Measurements from ENCODE around the gene MEAF6. TPM values are rescaled to one million over a fixed set of nuclear protein-coding genes. Genes with fewer than 3 reads are reported as not detected.
"Not testable (repeated sequence)": the region's sequence is repeated elsewhere in the genome, so short reads cannot be mapped to it uniquely, and the experiment has no call there.

The MEAF6 gene
- total RNA-seq, 8 experiments from 2014 or later, result 41.1 to 172 (median 138) TPM

DNA sequence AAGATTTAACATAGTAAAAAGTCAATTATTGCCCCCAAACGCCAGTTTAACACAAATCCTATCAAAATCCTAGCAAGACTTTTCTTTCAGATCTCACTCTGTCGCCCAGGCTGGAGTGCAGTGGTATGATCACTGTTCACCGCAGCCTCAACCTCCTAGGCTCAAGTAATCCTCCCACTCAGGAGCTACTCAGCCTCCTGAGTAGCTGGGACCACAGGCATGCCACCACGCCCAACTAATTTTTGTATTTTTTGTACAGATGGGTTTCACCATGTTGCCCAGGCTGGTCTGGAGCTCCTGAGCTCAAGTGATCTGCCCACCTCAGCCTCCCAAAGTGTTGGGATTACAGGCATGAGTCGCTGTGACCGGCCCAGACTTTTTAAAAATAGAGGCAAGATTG, 34.8 kb upstream of the MEAF6 start:
- no peak overlapping the region for H3K27ac ChIP-seq
- in situ Hi-C loops (cut with MboI; ENCODE audit: low pct_unique_long_range_greater_than_20kb in 2 of 9, low sequenced_read_pairs in 9 of 9, unreplicated experiment in 9 of 9), result no loop called here
- 72 to 100% (median 92%) methylated on average over 1 to 6 of the region's 6 CpGs for WGBS, 10 experiments
- ATAC-seq (replicated peaks in 6 of 8), result no peak
- H3K4me3 ChIP-seq, result no peak overlapping the region
- H3K4me1 ChIP-seq (replicated peaks in 1 of 2), result peaks cover 10 to 11% of the 10 kb centered on the region in 2 donors

DNA sequence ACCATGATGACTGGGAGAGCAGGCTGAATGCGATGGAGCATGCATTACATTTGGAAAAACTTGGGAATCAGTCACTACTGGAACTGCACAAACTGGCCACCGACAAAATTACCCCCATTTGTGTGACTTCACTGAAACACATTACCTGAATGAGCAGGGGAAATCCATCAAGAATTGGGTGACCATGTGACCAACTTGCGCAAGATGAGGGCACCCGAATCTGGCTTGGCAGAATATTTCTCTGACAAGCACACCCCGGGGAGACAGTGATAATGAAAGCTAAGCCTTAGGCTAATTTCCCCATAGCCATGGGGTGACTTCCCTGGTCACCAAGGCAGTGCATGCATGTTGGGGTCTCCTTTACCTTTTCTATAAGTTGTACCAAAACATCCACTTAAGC, 30.5 kb upstream of the MEAF6 start:
- no peak overlapping the region for H3K4me3 ChIP-seq
- ATAC-seq (replicated peaks in 6 of 8), result no peak
- H3K27ac ChIP-seq, result no peak overlapping the region
- WGBS, 10 experiments, result 60 to 100% (median 80%) methylated on average over 1 to 5 of the region's 5 CpGs; no CpG with 5 or more reads in 1 of the 10 experiments
- in situ Hi-C loops (cut with MboI; ENCODE audit: low pct_unique_long_range_greater_than_20kb in 2 of 9, low sequenced_read_pairs in 9 of 9, unreplicated experiment in 9 of 9), result no loop called here
- no peaks in the 10 kb centered on the region for H3K4me1 ChIP-seq (replicated peaks in 1 of 2)

DNA sequence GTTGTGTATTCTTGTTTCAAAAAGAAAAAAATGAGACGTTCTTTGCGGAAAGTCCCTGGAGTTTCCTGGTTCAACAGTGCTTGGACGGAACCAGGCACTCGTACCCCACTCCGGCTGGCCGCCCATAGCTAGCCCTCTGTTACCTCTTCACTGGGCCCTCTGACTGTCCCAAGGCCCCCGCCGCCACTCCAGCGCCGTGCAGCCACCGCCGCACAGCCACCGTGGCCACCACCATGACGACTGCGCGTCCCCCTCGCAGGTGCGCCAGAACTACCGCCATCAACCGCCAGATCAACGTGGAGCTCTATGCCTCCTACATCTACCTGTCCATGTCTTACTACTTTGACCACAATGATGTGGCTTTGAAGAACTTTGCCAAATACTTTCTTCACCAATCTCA, 30.0 kb upstream of the MEAF6 start:
- Histone ChIP-seq H3K4me3 (no peak overlapping the region), H3K27ac (no peak overlapping the region), H3K4me1 (replicated peaks in 1 of 2) (no peaks in the 10 kb centered on the region)
- ATAC-seq (replicated peaks in 6 of 8), result peak in 2 of 8 experiments; percentile 31 to 32
- in situ Hi-C loops (cut with MboI; ENCODE audit: low pct_unique_long_range_greater_than_20kb in 2 of 9, low sequenced_read_pairs in 9 of 9, unreplicated experiment in 9 of 9), result no loop called here
- WGBS, 10 experiments, result 80 to 97% (median 96%) methylated on average over 1 to 21 of the region's 21 CpGs; no CpG with 5 or more reads in 1 of the 10 experiments

DNA sequence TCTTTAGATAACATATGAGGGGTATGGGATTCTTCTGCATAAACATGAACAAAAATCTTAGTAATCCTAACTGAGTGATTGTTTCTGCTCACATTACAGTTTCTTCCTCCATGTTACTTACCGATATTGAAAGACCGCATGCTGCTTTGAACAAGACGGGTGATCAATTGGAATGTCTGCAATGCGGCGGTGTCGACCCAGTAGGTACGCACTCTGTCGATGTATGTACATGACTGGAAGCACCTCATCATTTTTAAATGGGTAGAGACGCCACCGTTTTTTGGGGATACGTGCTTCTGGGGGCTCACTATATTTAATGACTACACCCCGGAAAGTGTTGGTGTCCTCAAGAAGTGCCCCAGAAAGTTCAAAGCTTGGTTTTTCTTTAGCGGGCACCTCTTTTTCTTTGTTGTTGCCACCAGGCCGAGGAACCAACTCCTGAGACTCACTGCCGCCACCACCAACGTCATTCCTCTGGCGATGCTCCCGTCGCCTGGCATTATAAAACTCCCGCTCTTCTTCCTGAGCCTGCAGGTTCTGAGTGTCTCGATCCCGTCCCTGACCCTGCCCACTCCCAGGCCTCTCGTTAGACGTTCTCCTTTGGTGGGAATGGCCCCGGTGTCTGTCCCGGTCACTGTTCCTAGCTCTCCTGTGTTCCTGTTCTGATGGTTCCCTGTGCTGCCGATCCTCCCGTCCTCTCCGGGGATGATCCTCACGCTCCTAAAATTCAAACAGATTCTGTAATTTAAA, 25.6 kb upstream of the MEAF6 start:
- in situ Hi-C loops (cut with MboI; ENCODE audit: low pct_unique_long_range_greater_than_20kb in 2 of 9, low sequenced_read_pairs in 9 of 9, unreplicated experiment in 9 of 9), result no loop called here
- H3K27ac ChIP-seq, result no peak overlapping the region
- no peak for ATAC-seq (replicated peaks in 6 of 8)
- H3K4me1 ChIP-seq (replicated peaks in 1 of 2), result no peaks in the 10 kb centered on the region
- WGBS, 10 experiments, result 91 to 97% (median 94%) methylated on average over 3 to 30 of the region's 30 CpGs; no CpG with 5 or more reads in 2 of the 10 experiments
- H3K4me3 ChIP-seq, result no peak overlapping the region

DNA sequence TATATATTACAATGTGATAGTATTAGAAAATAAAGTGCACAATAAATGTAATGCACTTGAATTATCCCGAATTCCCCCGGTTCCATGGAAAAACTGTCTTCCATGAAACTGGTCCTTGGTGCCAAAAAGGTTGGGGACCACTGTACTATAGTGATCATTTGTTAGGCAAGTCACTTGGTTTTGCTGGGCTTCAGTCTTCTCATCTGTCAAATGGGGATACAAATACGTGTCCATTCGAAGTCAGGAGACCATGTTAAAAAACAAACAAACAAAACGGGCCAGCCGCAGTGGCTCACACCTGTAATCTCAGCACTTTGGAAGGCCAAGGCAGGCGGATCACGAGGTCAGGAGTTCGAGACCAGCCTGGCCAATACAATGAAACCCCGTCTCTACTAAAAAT, 24.6 kb upstream of the MEAF6 start:
- in situ Hi-C loops (cut with MboI; ENCODE audit: low pct_unique_long_range_greater_than_20kb in 2 of 9, low sequenced_read_pairs in 9 of 9, unreplicated experiment in 9 of 9); H3K27ac ChIP-seq; ATAC-seq (replicated peaks in 6 of 8); H3K4me3 ChIP-seq; H3K4me1 ChIP-seq (replicated peaks in 1 of 2): not testable (repeated sequence)
- 90 to 100% (median 96%) methylated on average over 2 to 10 of the region's 10 CpGs; no CpG with 5 or more reads in 2 of the 10 experiments for WGBS, 10 experiments

DNA sequence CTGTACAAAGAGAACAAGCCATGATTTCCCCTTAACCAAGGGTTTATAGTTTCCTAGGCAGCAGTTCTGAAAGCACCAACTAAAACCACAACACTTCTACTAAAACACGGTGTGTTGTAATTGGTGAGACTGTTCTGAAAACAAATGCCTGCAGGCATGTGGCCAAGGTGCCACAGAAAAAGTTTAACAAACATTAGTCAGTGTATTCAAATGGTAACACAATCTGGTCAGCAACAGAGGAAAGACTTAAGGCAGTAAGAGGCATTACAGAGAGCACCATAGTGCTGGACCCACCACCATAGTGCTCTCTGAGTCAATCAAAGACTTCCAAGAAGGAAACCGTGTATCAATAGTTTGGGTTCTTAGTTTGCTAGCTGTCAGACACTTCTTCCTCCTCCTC, 22.8 kb upstream of the MEAF6 start:
- no peak overlapping the region for H3K27ac ChIP-seq
- in situ Hi-C loops (cut with MboI; ENCODE audit: low pct_unique_long_range_greater_than_20kb in 2 of 9, low sequenced_read_pairs in 9 of 9, unreplicated experiment in 9 of 9), result no loop called here
- no peak overlapping the region for H3K4me3 ChIP-seq
- H3K4me1 ChIP-seq (replicated peaks in 1 of 2), result no peaks in the 10 kb centered on the region
- 41 to 100% (median 89%) methylated on average over 1 to 2 of the region's 2 CpGs; no CpG with 5 or more reads in 4 of the 10 experiments for WGBS, 10 experiments
- ATAC-seq (replicated peaks in 6 of 8), result peak in 4 of 8 experiments; percentile 31 to 75 (median 44)

DNA sequence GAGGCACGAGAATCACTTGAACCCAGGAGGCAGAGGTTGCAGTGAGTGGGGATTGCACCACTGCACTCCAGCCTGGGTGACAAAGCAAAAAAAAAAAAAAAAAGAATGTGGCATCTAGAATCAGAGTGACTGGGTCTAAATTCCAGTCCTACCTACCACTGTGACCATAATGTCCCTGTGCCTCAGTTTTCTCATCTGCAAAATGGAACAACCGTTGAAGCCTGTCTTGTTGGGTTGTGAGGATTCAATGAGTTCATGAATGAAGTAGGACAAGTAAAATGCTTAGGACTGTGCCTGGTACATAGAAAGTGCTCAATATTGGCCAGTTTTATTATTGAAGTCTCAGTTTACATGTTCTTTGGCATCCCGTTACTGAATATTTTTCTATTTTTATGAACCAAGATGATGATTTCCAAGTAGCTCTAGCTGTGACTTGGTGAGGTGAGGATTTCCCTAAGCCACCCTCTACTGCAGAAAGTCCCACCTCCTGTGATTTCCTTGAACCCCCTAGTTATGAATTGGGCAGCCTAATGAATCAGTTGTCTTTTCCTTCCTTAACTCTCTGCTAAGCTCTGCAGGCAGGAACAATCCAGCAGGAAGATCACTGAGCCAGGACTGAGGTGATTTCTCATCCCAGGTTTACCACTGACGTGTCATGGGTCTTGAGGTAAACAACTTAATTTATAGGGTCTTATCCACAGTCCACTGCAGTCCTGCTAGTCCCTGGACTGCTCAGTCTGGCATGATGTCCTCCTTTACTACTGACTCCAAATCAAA, 18.9 kb upstream of the MEAF6 start:
- ATAC-seq (replicated peaks in 6 of 8), result no peak
- no peak overlapping the region for H3K27ac ChIP-seq

DNA sequence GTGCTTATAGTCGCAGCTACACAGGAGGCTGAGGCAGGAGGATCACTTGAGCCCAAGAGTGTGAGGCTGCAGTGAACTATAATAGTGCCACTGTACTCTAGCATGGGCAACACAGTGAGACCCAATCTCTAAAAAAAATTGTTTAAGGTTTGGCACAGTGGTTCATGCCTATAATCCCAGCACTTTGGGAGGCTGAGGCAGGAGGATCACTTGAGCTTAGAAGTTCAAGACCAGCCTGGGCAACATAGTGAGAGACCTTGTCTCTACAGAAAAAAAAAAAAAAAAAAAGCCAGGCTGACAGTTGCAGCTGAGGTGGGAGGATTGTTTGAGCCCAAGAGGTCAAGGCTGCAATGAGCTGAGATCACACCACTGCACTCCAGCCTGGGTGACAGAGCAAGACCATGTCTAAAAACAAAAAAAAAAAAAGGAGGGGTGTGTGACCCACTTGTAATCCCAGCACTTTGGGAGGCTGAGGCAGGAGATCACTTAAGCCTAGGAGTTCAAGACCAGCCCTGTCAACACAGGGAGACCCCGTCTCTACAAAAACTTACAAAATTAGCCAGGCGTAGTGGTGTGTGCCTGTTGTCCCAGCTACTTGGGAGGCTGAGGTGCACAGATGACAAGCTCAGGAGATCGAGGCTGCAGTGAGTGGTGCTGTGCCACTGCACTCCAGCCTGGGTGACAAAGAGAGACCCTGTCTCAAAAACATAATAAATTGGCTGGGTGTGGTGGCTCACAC, 18.0 kb upstream of the MEAF6 start:
- in situ Hi-C loops (cut with MboI; ENCODE audit: low pct_unique_long_range_greater_than_20kb in 2 of 9, low sequenced_read_pairs in 9 of 9, unreplicated experiment in 9 of 9); H3K4me1 ChIP-seq (replicated peaks in 1 of 2): not testable (repeated sequence)
- peak in 1 of 8 experiments; percentile 25 for ATAC-seq (replicated peaks in 6 of 8)

More for the DNA sequence above, 18.9 kb upstream of the MEAF6 start:
- 60 to 100% (median 90%) methylated on average over 1 to 4 of the region's 4 CpGs for WGBS, 10 experiments
- in situ Hi-C loops (cut with MboI; ENCODE audit: low pct_unique_long_range_greater_than_20kb in 2 of 9, low sequenced_read_pairs in 9 of 9, unreplicated experiment in 9 of 9), result no loop called here
- no peaks in the 10 kb centered on the region for H3K4me1 ChIP-seq (replicated peaks in 1 of 2)
- H3K4me3 ChIP-seq, result no peak overlapping the region

DNA sequence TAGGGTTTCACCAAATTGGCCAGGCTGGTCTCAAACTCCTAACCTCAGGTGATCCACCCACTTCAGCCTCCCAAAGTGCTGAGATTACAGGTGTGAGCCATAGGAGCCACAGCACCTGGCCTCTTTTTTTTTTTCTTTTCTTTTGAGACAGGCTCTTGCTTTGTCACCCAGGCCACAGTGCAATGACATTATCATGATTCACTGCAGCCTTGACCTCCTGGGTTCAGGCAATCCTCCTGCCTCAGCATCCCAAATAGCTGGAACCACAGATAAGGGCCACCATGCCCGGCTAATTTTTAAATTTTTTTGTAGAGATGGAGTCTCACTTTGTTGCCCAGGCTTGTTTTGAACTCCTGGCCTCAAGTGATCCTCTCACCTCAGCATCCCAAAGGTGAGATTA, 15.3 kb upstream of the MEAF6 start:
- H3K4me1 ChIP-seq (replicated peaks in 1 of 2); in situ Hi-C loops (cut with MboI; ENCODE audit: low pct_unique_long_range_greater_than_20kb in 2 of 9, low sequenced_read_pairs in 9 of 9, unreplicated experiment in 9 of 9); H3K4me3 ChIP-seq; ATAC-seq (replicated peaks in 6 of 8); H3K27ac ChIP-seq: not testable (repeated sequence)
- WGBS, 10 experiments, result 63 to 100% (median 83%) methylated on average over 1 of the region's 1 CpG; no CpG with 5 or more reads in 5 of the 10 experiments

More for the DNA sequence above, 18.0 kb upstream of the MEAF6 start:
- H3K27ac ChIP-seq, H3K4me3 ChIP-seq: not testable (repeated sequence)
- 70 to 100% (median 99%) methylated on average over 1 to 4 of the region's 4 CpGs; no CpG with 5 or more reads in 2 of the 10 experiments for WGBS, 10 experiments

DNA sequence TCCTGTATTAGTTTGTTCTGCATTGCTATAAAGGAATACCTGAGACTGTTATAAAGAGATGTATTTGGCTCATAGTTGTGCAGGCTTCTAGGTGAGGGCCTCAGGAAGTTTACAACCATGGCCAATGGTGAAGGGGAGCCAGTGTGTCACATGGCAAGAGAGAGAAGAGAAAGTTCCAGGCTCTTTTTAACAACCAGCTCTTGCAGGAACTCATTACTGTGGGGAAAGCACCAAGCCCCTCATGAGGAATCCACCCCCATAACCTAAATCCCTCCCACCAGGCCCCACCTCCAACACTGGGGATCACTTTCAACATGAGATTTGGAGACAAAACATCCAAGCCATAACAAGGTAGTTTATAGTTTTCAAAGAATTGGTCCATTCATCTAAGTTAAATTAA, 5.0 kb upstream of the MEAF6 start:
- H3K27ac ChIP-seq, result no peak overlapping the region
- in situ Hi-C loops (cut with MboI; ENCODE audit: low pct_unique_long_range_greater_than_20kb in 2 of 9, low sequenced_read_pairs in 9 of 9, unreplicated experiment in 9 of 9), result loop anchor here in 1 of 9 experiments (25.0 kb wide), 1 partner anchor 168 kb away; the partner anchor contains the start of gene CDCA8
- ATAC-seq (replicated peaks in 6 of 8), result no peak
- no peak overlapping the region for H3K4me3 ChIP-seq
- H3K4me1 ChIP-seq (replicated peaks in 1 of 2), result peaks cover 6% of the 10 kb centered on the region in 2 donors

DNA sequence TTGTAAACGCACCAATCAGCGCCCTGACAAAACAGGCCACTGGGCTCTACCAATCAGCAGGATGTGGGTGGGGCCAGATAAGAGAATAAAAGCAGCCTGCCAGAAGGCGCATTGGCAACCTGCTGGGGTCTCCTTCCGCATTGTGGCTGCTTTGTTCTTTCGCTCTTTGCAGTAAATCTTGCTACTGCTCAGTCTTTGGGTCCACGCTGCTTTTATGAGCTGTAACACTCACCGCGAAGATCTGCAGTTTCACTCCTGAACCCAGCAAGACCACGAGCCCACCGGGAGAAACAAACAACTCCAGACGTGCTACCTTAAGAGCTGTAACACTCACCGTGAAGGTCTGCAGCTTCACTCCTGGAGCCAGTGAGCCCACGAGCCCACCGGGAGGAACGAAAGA, 4.4 kb upstream of the MEAF6 start:
- not testable (repeated sequence) for H3K4me1 ChIP-seq (replicated peaks in 1 of 2); H3K4me3 ChIP-seq; H3K27ac ChIP-seq; ATAC-seq (replicated peaks in 6 of 8)
- in situ Hi-C loops (cut with MboI; ENCODE audit: low pct_unique_long_range_greater_than_20kb in 2 of 9, low sequenced_read_pairs in 9 of 9, unreplicated experiment in 9 of 9), result loop anchor here in 1 of 9 experiments (25.0 kb wide), 1 partner anchor 168 kb away; the partner anchor contains the start of gene CDCA8
- 57 to 92% (median 85%) methylated on average over 2 to 11 of the region's 15 CpGs; no CpG with 5 or more reads in 5 of the 10 experiments for WGBS, 10 experiments

DNA sequence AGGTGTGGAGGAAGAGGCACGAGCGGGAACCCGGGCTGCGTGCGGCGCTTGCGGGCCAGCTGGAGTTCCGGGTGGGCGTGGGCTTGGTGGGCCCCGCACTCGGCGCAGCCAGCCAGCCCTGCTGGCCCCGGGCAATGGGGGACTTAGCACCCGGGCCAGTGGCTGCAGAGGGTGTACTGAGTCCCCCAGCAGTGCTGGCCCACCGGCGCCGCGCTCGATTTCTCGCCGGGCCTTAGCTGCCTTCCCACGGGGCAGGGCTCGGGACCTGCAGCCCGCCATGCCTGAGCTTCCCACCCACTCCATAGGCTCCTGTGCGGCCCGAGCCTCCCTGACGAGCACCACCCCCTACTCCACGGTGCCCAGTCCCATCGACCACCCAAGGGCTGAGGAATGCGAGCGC, 3.7 kb upstream of the MEAF6 start:
- WGBS, 10 experiments, result no CpG with 5 or more reads among the region's 31 CpGs
- H3K4me3 ChIP-seq; ATAC-seq (replicated peaks in 6 of 8); H3K27ac ChIP-seq; H3K4me1 ChIP-seq (replicated peaks in 1 of 2): not testable (repeated sequence)
- in situ Hi-C loops (cut with MboI; ENCODE audit: low pct_unique_long_range_greater_than_20kb in 2 of 9, low sequenced_read_pairs in 9 of 9, unreplicated experiment in 9 of 9), result loop anchor here in 1 of 9 experiments (25.0 kb wide), 1 partner anchor 169 kb away; the partner anchor contains the start of gene CDCA8

Measured in motor neuron (in vitro differentiated cells).